Activated T-cell treated with anti-CD3 and anti-CD28 coated beads for 48 hours (primary cell): ENCODE results near the gene PIK3CB.

Experiments
- DNase-seq: peaks from one replicate; pipeline ENCODE4 v3.0.0-alpha.2; 2020; ENCODE audit warnings: low read depth

The PIK3CB gene

GRCh38 chr3:138834596-138835396 is at the start of gene PIK3CB:
Gene PIK3CB, minus strand, starts transcription at chr3:138834928. Its CDS starts 75,585 bp downstream, at chr3:138759343.
- peak; percentile 89 for DNase-seq

DNA sequence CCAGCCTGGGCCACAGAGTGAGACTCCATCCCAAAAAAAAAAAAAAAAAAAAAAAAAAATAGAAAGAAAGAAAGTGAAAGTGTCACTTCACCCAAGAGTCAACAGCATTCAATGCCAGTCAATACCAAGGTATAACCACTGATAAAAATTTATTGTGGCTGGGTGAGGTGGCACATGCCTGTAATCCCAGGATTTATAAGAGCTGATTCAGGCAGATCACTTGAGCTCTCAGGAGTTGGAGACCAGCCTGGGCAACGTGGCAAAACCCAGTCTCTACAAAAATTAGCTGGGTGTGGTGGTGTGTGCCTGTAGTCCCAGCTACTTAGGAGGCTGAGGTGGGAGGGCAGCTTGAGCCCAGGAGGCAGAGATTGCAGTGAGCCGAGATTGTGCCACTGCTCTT is 46.5 kb upstream of the PIK3CB start:
- DNase-seq, result no peak

GRCh38 chr3:138879541-138880380 is 45.0 kb upstream of the PIK3CB start:
- no peak for DNase-seq

DNA sequence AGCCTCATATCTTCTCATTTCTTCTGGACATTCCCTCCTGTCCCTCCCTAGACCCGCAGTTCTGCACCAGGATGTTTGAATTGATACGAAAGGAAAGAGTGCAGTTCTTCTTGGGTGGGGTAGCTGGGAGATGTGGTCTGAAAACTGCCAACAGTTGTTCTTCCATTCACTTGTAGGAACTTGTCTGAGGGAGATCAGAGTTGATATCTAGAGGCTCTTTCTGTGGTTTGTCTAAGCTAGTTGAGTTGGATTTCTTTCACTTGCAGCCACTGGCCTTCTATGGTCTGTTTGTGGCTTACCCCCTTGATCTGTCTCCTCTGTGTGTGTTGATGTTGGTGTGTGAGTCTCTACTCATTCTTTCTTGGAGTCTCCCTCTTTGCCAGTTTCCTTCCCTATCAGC is 42.5 kb upstream of the PIK3CB start:
- DNase-seq, result no peak

DNA sequence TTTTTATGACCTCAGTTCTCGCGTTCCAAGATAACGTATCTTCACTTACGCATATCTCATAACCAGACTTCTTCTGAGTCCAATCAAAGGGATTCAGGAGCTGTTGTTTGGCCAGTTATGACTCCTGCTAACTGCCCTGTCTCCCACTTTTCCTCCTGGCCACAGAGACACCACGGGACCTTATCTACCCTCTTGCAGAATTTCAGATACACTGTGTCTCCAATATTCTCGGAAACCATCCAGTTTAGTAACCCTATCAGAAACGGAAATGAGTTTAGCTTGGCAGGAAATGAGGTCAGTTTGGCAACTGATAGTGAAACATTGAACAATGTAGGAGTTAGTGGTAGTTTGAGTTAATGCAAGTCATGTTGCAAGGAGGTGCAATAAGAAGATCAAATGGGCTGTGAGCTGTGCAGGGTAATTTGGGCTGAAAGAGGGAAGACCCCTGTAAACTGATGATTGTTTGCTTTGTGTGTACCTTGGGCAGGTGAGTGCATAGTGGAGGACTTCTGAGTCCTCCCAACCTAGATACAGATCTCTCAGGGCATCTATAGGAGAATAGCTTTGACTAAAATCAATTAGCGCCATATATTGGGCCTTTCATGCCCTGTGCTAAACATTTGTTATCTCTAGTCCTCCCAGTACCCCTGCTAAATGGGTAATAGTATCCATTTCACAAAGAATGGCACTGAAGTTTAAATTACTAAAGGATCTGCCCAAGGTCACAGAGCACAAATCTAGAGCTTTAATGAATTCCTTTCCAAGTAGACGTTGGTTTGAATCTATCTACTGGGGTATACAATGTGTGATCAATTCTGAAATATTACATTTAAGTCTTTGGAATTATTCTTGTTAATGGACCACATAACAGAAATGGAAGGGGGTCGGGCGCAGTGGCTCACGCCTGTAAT is 41.3 kb upstream of the PIK3CB start:
- no peak for DNase-seq

DNA sequence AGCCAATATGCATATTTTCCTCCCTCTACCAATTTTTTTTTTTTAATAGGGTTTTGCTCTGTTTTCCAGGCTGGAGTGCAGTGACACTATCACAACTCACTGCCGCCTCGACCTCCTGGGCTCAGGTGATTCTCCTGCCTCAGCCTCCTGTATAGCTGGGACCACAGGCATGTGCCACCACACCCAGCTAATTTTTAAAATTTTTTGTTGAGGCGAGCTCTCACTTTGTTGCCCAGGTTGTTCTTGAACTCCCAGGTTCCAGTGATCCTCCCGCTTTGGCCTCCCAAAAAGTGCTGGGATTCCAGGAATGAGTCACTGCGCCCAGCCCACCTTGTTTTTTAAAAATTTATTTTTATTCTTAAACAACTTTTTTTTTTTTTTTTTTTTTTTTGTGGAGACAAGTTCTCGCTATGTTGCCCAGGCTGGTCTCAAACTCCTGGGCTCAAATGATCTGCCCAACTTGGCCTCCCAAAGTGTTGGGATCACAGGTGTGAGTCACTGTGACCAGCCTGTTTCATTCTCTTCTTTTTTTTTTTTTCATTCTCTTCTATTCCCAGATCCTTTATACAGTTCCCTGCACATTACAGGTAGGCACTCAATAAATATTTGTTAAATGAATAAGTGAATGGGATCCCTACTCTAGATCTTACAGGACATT is 40.5 kb upstream of the PIK3CB start:
- DNase-seq, result no peak

GRCh38 chr3:138873471-138874278 is 38.9 kb upstream of the PIK3CB start:
- no peak for DNase-seq

DNA sequence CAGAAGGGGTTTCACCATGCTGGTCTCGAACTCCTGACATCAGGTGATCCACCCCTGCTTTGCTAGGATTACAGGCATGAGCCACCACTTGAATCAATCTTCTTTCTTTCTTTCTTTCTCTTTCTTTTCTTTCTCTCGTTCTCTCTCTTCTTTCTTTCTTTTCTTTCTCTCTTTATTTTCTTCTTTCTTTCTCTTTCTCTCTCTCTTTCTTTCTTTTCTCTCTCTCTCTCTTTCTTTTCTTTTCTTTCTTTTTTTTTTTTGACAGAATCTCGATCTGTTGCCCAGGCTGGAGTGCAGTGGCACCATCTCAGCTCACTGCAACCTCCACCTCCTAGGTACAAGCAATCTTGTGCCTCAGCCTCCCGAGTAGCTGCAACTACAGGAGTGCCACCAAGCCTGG is 37.9 kb upstream of the PIK3CB start:
- DNase-seq, result no peak

DNA sequence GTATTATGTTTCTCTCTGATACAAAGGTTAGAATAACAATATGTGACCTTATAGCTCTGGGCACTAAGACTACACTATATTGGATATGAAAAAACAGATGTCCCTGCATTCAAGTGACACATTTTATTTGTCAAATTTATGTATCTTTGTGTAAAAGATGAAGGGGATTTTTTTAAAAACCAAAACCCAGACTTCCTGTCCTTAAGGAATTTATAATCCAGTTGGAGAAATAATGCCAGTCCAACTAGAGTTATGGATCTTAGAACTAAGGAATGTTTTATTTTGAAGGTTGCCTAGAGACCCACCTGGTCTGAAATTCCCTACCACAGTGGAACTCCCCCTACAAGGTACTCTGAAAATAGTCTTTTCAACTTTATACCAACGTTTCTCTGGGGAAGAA is 33.3 kb upstream of the PIK3CB start:
- no peak for DNase-seq

- DNase-seq, result no peak
These were observed 29.0 kb upstream of the PIK3CB start for GRCh38 chr3:138863776-138864113.

- no peak for DNase-seq
These were observed 28.4 kb upstream of the PIK3CB start for GRCh38 chr3:138862924-138863775.

DNA sequence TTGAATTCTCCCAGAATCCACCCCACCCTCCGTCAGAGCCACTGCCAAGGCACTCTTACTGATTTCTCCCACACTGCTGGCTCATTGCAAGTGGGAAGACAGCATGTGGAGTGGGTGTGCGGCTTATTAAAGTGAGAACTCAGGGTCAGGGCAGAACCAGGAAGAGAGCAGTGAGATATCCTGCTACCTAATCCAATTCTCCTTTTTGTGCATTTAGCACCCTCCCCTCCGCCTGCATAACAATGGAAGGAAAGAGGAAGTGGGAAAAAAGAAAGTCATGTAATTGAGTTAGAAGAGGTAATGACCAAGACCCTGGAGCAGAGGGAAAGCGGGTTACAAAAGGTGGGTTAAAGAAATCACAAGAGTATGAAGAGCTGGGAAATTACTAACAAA is 27.8 kb upstream of the PIK3CB start:
- DNase-seq, result no peak

- DNase-seq, result no peak
These were observed 27.1 kb upstream of the PIK3CB start for GRCh38 chr3:138861798-138862197.

- no peak for DNase-seq
These were observed 22.1 kb upstream of the PIK3CB start for GRCh38 chr3:138856799-138857198.

GRCh38 chr3:138854940-138855339 is 20.2 kb upstream of the PIK3CB start:
- no peak for DNase-seq

DNA sequence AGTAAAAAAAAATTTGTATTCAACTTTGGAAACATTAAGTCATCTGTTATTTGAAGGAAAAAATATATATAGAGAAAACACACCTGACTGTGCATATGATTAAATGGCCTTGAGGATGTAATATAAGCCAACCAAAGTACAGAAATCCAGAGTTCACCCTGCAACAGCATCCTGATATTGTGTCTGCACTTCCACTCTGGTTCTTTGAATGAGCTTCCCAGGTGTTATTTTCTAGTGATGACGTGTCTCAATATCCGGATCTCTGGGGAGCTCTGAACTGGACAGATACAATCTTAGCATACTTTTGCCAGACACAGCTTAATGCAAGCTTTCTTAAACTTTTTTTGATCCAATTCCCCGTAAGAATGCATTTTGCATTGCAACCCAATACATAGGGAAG is 19.5 kb upstream of the PIK3CB start:
- no peak for DNase-seq

DNA sequence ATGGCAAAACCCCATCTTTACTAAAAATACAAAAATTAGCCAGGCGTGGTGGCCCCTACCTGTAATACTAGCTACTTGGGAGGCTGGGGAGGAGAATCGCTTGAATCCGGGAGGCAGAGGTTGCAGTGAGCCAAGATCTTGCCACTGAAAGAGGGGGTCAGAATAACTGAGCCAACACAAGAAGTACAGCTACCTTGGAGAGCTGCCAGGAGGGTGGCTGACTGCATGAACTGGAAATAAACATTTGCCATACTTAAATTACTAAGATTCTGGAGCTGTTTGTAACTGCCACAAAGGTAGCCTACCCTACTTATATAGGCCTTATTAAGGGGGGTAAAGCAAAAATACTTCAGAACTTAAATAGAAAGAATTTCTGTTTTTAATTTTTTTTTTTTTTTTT is 15.4 kb upstream of the PIK3CB start:
- no peak for DNase-seq

DNA sequence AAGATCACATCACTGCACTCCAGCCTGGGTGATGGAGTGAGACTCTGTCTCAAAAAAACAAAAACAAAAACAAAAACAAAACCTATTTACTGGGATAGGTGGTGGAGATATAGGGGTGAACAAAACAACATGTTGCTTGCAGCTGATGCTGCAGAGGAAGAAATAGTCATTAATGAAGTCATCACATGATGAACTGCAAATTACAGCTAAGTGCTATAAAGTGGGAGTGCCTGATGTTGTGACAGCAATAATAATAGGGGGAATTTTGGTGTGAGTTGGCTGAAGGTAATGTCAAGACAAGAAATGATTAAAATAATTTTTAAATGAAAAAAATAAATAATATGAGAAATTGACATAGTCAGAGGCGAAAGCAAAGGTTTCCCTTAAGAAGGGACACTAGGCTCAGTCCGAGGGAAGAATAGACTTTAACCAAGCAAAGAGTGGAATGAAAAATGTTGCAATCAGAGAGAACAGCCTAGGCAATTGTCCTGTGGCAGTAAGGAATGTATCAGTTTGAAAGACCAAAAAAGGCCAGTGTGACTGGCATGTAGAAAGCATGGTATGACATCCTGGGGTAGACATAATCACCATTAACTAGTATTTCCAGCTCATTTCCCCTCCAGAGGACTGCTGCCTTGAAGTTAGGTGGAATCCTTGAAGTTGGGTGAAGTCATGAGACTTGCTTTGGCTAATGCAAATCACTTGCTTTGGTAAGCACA is 14.7 kb upstream of the PIK3CB start:
- DNase-seq, result no peak

GRCh38 chr3:138848696-138849095 is 14.0 kb upstream of the PIK3CB start:
- no peak for DNase-seq
